Neural crest cell (in vitro differentiated cells): ENCODE results near the gene NREP. TPM values are rescaled to one million over a fixed set of nuclear protein-coding genes. Genes with fewer than 3 reads are reported as not detected.

Experiments
- DNase-seq: peaks from one replicate; pipeline ENCODE4 v3.0.0; 2021; ENCODE audit warnings: low read depth, mixed read lengths, low spot score
- H3K27ac Mint-ChIP-seq: one replicate; pipeline ENCODE4 v1.8.0; 2021; ENCODE audit warnings: mild to moderate bottlenecking, mixed read lengths; ENCODE audit not compliant: unreplicated experiment
- H3K27me3 Mint-ChIP-seq: 2 replicates; pipeline ENCODE4 v1.8.0; 2021; ENCODE audit warnings: low read depth, mild to moderate bottlenecking, mixed read lengths
- H3K36me3 Mint-ChIP-seq: 2 replicates; pipeline ENCODE4 v1.8.0; 2021; ENCODE audit warnings: low read depth, mild to moderate bottlenecking, mixed read lengths
- H3K4me1 Mint-ChIP-seq: 2 replicates; pipeline ENCODE4 v1.8.0; 2021; ENCODE audit warnings: mixed read lengths
- H3K4me3 Mint-ChIP-seq: one replicate; pipeline ENCODE4 v1.8.0; 2021; ENCODE audit warnings: mild to moderate bottlenecking, mixed read lengths
- H3K9me3 Mint-ChIP-seq: 2 replicates; pipeline ENCODE4 v1.8.0; 2021; ENCODE audit warnings: mixed read lengths
- total RNA-seq: library from RNA; stranded (reverse); gene quantifications from 2 replicates; pipeline ENCODE4 v1.2.1, GENCODE V29; 2021
- TF ChIP-seq, protein P1 (sequence below): fragments of 200-600 bp; sonication (generic); conservative IDR thresholded peaks from 2 replicates; pipeline ENCODE4 v1.5.0; 2021; ENCODE audit warnings: antibody characterized with exemption, mild to moderate bottlenecking

NREP gene
- total RNA-seq, 1 donor from 2014 or later = 382 TPM

DNA sequence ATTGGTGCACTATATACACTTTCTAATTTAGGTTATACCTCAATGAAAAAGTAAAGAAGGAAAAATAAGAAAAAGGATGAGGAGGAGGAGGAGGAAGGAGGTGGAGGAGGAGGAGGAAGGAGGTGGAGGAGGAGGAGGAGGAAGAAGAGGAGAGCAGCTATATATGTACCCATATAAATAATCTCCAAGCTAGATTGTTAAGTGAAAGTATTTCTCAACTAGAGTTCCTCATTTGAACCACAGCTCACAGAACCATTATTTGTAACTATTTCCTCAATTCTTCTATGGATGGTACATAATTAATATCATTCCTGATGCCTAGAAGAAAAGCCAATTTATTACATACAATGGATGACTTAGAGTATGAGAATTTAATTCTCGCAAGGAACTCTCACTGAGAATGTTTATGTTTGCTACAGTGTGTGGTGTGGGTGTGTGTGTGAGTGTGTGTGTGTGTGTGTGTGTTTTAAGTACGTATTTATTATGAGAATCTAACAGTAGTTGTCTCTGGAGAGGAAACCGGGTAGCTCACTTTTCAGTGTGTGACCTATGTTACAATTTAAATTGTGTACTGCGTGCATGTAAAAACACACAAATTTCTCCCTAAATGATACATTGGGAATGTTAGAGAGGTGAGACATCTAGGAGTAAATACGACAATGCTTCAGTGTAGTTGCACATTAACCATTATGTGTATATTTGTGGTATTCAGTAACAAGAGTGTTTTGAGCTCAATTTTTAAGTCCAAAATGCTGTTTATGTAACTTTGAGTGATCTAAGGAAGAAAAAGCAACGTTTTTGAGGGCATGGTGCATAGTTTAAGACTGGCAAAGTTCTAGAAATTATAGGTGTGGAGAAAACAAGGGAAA lies 20.2 kb upstream of the NREP start:
- Mint-ChIP-seq H3K27ac (no peak overlapping the region), H3K9me3 (no peaks in the 10 kb centered on the region), H3K27me3 (no peaks in the 10 kb centered on the region), H3K4me3 (no peak overlapping the region), H3K36me3 (no peaks in the 10 kb centered on the region), H3K4me1 (peaks cover 5% of the 10 kb centered on the region)
- no peak for DNase-seq
- TF ChIP-seq, protein P1, sequence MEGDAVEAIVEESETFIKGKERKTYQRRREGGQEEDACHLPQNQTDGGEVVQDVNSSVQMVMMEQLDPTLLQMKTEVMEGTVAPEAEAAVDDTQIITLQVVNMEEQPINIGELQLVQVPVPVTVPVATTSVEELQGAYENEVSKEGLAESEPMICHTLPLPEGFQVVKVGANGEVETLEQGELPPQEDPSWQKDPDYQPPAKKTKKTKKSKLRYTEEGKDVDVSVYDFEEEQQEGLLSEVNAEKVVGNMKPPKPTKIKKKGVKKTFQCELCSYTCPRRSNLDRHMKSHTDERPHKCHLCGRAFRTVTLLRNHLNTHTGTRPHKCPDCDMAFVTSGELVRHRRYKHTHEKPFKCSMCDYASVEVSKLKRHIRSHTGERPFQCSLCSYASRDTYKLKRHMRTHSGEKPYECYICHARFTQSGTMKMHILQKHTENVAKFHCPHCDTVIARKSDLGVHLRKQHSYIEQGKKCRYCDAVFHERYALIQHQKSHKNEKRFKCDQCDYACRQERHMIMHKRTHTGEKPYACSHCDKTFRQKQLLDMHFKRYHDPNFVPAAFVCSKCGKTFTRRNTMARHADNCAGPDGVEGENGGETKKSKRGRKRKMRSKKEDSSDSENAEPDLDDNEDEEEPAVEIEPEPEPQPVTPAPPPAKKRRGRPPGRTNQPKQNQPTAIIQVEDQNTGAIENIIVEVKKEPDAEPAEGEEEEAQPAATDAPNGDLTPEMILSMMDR = no peak

DNA sequence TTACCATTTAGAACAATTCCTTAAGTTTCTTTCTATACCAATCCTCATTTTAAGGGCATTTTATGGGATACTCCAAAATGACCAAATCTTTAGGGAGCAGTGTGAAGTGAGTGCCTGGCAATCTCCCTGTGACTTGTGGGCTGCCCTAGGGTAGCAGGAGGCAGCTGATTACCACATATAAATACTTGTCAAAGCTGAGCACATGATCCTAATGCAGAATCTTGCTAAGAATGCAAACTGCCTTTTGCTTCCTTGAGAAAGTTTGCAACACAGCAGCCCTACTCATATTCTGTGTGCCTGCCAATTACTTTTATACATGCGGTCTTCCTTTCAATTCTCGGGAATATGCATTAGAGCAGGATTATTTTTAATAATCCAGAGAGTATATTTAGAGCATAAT lies 18.2 kb upstream of the NREP start:
- H3K9me3 Mint-ChIP-seq = no peaks in the 10 kb centered on the region
- peaks cover 5% of the 10 kb centered on the region for H3K4me1 Mint-ChIP-seq
- no peak overlapping the region for H3K4me3 Mint-ChIP-seq
- H3K36me3 Mint-ChIP-seq = no peaks in the 10 kb centered on the region
- no peak overlapping the region for H3K27ac Mint-ChIP-seq
- TF ChIP-seq, protein P1 = no peak
- no peaks in the 10 kb centered on the region for H3K27me3 Mint-ChIP-seq
- no peak for DNase-seq

DNA sequence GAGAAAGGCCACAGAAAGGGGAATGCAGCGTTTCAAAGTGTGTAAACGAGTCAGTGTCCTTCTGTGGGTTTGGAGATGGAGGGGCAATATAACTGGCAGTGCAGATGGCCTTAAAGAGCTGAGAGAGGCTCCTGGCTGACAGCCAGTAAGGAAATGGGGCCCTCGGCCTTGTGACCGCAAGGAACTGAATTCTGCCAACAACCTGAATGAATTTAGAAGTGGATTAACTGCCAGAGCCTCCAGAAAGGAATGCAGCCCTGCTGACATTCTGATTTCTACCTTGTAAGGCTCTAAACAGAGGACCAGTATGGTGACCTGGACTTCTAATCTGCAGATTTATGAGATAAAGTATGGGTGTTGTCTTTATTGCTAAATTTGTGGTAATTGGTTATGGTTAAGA lies 17.5 kb upstream of the NREP start:
- H3K36me3 Mint-ChIP-seq = no peaks in the 10 kb centered on the region
- peaks cover 5% of the 10 kb centered on the region for H3K4me1 Mint-ChIP-seq
- no peaks in the 10 kb centered on the region for H3K9me3 Mint-ChIP-seq
- no peak overlapping the region for H3K27ac Mint-ChIP-seq
- no peak for DNase-seq
- TF ChIP-seq, protein P1 = no peak
- H3K4me3 Mint-ChIP-seq = no peak overlapping the region
- H3K27me3 Mint-ChIP-seq = no peaks in the 10 kb centered on the region

DNA sequence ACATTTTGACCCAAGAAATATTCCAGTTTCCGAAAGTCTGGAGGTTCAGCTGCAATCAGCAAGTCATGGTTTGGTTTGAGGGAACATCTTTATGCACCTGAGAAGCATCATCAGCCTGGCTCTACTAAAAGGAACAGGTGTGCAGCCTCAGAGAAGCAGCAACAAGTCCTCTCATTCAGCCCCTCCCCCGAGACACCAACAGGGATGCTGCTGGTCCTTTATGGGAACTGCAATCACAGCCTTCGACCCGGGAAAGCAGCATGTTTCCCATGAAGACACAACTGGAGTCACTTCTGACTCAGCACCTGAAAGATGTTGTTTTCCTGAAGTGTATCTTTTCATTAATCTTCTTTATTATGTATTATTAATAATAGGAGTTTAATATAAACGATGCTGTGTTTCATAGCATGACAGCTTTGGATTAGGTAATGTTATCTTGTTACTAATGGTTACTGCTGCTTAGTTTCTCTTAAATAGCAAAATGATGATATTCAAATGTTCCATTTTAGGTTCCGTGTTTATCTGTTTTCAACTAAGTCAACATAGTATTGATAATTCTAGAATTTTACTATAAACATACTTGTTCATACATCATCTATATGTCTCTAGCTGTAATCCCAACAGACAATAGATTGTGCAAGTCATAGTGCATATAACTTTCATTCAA lies 15.6 kb upstream of the NREP start:
- peaks cover 5% of the 10 kb centered on the region for H3K4me1 Mint-ChIP-seq
- no peaks in the 10 kb centered on the region for H3K9me3 Mint-ChIP-seq
- no peak for DNase-seq
- H3K27ac Mint-ChIP-seq = no peak overlapping the region
- no peak overlapping the region for H3K4me3 Mint-ChIP-seq
- TF ChIP-seq, protein P1 = no peak
- H3K27me3 Mint-ChIP-seq = no peaks in the 10 kb centered on the region
- H3K36me3 Mint-ChIP-seq = no peaks in the 10 kb centered on the region

DNA sequence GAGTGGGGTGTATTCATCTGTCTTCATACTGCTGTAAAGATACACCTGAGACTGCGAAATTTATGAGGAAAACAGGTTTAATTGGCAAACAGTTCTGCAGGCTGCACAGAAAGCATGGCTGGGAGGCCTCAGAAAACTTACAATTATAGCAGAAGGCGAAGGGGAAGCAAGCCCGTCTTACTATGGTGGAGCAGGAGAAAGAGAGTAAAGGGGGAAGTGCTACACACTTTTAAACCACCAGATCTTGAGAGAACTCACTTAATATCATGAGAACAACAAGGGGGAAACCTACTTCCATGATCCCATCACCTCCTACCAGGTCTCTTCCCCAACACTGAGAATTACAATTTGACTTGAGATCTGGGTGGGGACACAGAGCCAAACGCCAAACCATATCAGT lies 12.5 kb upstream of the NREP start:
- no peak for DNase-seq
- Mint-ChIP-seq H3K9me3 (no peaks in the 10 kb centered on the region), H3K36me3 (no peaks in the 10 kb centered on the region), H3K4me3 (no peak overlapping the region), H3K4me1 (no peaks in the 10 kb centered on the region), H3K27ac (no peak overlapping the region), H3K27me3 (no peaks in the 10 kb centered on the region)
- TF ChIP-seq, protein P1 = no peak
